HG03108 (cell line): ENCODE results near the gene SMIM5.
"Not testable (repeated sequence)": the region's sequence is repeated elsewhere in the genome, so short reads cannot be mapped to it uniquely, and the experiment has no call there.

Experiments
- ATAC-seq: cut with Tn5 transposase; IDR thresholded peaks from one replicate; pipeline ENCODE4 v1.9.1; 2021; ENCODE audit warnings: moderate library complexity; ENCODE audit not compliant: unreplicated experiment

The SMIM5 gene, protein sequence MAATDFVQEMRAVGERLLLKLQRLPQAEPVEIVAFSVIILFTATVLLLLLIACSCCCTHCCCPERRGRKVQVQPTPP

GRCh38 chr17:75632863-75633485, at the start of gene SMIM5:
Gene SMIM5, plus strand, starts transcription at chr17:75633434. Its CDS starts 6,768 bp downstream, at chr17:75640202.
- no peak for ATAC-seq

DNA sequence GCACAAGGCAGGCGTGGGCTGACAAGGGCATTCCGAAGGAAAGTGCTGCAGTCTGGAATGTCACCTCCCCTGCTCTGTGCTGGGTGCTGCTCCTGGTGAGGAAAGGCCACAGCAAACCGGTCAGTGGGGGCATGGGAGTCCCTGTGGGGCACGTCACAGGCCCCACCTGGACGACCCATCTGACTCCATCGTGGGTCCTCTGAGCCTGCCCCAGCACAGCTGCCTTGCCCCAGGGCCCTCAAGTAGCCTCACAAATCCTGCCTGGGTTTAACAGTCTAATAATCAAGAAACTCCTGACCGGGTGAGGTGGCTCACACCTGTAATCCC, 48.4 kb upstream of the SMIM5 start:
- no peak for ATAC-seq

GRCh38 chr17:75587675-75588595, 45.3 kb upstream of the SMIM5 start, which contains the start of gene MYO15B:
Gene MYO15B, plus strand, starts transcription at chr17:75587800. Its CDS starts 258 bp downstream, at chr17:75588058.
- no peak for ATAC-seq

GRCh38 chr17:75588596-75589011, 44.6 kb upstream of the SMIM5 start:
- peak; percentile 12 for ATAC-seq

- peak; percentile 67 for ATAC-seq
Measured at GRCh38 chr17:75589012-75589918, 44.0 kb upstream of the SMIM5 start.

GRCh38 chr17:75589919-75590303, 43.3 kb upstream of the SMIM5 start:
- ATAC-seq = no peak

DNA sequence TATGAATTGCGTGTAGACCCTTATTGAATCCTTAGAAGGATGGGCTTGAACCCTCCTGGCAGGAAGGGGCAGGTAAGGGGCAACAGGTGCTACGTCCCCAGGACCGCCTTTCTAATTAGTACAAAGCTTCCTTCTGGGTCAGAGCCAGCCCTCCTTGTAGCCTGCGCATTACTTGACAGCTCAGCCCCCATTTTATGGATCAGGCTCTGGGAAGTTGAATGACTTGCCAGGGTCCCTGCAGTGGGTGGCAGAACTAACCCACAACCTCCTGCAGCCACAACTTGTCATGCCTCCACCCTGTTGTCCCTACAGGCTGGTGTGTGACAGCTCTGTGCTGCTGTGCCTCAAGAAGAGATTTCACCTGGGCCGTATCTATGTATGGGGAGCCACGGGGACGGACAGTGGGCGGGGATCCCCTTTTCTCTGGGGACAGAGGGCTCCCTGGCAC, 42.9 kb upstream of the SMIM5 start:
- no peak for ATAC-seq

- ATAC-seq = no peak
Measured at GRCh38 chr17:75590849-75591721, 42.1 kb upstream of the SMIM5 start.

DNA sequence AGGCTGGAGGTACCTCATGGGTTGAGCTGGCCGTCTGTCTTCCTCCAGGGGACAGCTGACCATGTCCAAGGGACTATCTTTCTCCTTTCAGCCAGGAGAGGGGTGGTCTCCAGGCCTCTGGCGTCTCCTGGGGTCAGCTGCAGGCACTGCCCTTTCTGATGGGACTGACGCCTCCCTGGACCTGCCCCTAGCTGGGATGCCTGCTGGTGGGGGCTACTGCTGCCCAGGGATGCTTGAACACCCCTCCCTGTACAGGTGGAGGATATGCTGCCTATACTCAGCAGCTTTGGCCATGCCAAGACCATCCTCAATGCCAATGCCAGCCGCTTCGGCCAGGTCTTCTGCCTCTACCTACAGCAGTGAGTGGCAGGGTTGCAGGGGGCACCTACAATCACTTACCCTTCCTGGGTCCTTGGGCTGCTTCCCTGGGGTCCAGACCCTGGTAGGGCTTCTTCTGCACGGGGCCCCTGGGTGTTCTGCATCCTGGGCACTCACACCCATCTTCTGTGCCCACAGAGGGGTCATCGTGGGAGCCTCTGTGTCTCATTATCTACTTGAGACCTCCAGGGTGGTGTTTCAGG, 41.4 kb upstream of the SMIM5 start:
- no peak for ATAC-seq

DNA sequence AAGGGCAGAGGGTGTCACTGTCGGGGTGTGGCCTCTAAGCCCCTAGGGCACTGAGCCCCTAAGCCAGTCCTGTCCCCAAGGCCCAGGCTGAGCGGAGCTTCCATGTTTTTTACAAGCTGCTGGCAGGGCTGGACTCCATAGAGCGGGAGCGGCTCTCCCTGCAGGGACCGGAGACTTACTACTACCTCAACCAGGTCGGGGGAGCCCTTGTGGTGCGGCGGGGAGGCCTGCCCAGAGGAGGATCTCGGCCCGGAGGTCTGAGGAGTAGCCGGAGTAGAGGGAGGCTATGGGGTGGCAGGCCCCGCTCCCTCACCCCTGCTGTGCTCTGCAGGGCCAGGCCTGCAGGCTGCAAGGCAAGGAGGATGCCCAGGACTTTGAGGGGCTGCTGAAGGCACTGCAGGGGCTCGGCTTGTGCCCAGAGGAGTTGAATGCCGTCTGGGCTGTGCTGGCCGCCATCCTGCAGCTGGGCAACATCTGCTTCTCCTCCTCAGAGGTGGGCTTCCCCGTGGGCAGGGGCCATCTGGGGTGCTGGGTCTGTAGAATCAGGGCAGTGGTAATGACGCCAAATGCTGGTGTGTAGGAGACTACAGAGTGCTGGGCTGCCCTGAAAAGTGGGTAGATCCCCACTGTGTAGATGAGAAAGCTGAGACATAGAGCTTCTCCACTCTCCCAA, 40.8 kb upstream of the SMIM5 start:
- no peak for ATAC-seq

DNA sequence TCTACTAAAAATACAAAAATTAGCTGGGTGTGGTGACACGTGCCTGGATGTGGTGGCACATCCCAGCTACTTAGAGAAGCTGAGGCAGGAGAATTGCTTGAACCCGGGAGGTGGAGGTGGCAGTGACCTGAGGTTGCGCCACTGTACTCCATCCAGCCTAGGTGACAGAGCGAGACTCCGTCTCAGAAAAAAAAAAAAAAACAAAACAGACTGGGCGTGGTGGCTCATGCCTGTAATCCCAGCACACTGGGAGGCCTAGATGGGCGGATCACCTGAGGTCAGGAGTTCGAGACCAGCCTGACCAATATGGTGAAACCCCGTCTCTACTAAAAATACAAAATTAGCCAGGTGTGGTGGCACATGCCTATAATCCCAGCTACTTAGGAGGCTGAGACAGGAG, 39.8 kb upstream of the SMIM5 start:
- not testable (repeated sequence) for ATAC-seq

- ATAC-seq = no peak
Measured at GRCh38 chr17:75594499-75595283, 38.5 kb upstream of the SMIM5 start.

GRCh38 chr17:75595284-75595919, 37.8 kb upstream of the SMIM5 start:
- no peak for ATAC-seq

GRCh38 chr17:75595920-75596313, 37.3 kb upstream of the SMIM5 start:
- no peak for ATAC-seq

DNA sequence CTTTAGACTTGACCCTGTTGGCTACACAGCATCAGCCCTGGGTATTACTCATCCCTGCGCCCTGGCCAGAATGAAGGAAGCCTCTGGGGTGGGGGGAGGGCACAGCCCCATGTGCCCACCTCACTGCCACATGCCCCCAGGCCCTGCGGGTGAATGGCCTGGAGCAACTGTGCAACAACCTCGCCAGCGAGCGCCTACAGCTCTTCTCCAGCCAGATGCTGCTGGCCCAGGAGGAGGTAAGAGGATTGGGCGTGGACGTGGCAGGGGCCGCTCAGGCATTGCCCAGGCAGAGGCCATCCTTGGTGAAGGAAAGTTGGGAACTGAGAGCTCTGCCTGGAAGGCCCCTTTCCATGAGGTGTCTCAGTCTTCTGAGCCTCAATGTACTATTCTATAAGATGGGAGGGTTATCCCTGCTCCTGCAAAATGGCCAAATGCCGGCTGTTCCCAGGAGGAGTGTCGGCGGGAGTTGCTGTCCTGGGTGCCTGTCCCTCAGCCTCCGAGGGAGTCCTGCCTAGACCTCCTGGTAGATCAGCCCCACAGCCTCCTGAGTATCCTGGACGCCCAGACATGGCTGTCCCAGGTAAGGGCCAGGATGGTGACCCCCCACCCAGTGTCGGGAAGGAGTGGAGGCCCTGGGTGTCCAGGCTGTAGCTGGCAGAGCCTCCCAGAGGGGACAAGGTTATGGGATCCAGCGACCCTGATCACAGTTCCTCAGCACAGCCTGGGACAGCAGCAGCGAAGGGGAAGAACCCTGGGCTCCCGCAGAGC, 36.7 kb upstream of the SMIM5 start:
- no peak for ATAC-seq

- no peak for ATAC-seq
Measured at GRCh38 chr17:75601057-75601987, 31.9 kb upstream of the SMIM5 start.
